ENCODE results near the gene STMN1.

Gene STMN1

DNA sequence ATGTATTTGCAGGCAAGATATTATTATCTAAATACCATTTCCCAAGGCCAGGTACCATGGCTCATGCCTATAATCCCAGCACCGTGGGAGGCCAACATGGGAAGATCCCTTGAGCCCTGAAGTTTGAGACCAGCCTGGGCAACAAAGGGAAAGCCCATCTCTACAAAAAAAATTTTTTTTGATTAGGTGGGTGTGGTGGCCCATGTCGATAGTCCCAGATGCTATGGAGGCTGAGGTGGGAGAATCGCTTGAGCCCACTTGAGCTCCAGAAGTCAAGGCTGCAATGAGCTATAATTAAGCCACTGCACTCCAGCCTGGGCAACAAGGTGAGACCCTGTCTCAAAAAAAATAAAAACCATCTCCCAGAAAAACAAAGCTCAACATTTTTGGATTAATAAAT lies 2.2 kb downstream of the STMN1 start:
- H3K4me2 ChIP-seq (ENCODE audit: low read length), result peak overlapping the region; percentile 26
- H3K18ac ChIP-seq (ENCODE audit: low read length), result no peak overlapping the region
- H3K4ac ChIP-seq (ENCODE audit: low read depth, low read length), result no peak overlapping the region
- no peak overlapping the region for H3K4me3 ChIP-seq (ENCODE audit: low read length)
- H3K9ac ChIP-seq (ENCODE audit: low read length), result peak overlapping the region; percentile 61
- no CpG with 5 or more reads among the region's 3 CpGs for WGBS (ENCODE audit: extremely low coverage, insufficient coverage, low lambda C conversion rate)
- no peaks in the 10 kb centered on the region for H3K27me3 ChIP-seq (ENCODE audit: insufficient read depth, low read length, poor library complexity)
- DNase-seq, result no peak
- H2AK5ac ChIP-seq (ENCODE audit: low read length), result no peak overlapping the region
- peaks cover 3% of the 10 kb centered on the region for H3K4me1 ChIP-seq (ENCODE audit: control insufficient read depth, low read depth, low read length)
- peaks cover 29% of the 10 kb centered on the region for H3K79me2 ChIP-seq (ENCODE audit: control insufficient read depth, insufficient read depth, low read length)
- no peak overlapping the region for H2BK5ac ChIP-seq (ENCODE audit: low read length)
- H3K27ac ChIP-seq (ENCODE audit: low read depth, low read length), result no peak overlapping the region
- H3K23ac ChIP-seq (ENCODE audit: low read length), result no peak overlapping the region
- H4K5ac ChIP-seq (ENCODE audit: low read length), result no peak overlapping the region
- no peak overlapping the region for H4K8ac ChIP-seq (ENCODE audit: low read depth, low read length)
- peak overlapping the region; percentile 28 for H3K56ac ChIP-seq (ENCODE audit: low read length)
- H2BK15ac ChIP-seq (replicated peaks; ENCODE audit: low read depth), result no peak overlapping the region
- peaks cover 17% of the 10 kb centered on the region for H3K79me1 ChIP-seq (ENCODE audit: low read length)
- H2BK120ac ChIP-seq (ENCODE audit: low read depth, low read length), result no peak overlapping the region
- H3K36me3 ChIP-seq (ENCODE audit: control insufficient read depth, insufficient read depth, low read length), result peaks cover 18% of the 10 kb centered on the region

DNA sequence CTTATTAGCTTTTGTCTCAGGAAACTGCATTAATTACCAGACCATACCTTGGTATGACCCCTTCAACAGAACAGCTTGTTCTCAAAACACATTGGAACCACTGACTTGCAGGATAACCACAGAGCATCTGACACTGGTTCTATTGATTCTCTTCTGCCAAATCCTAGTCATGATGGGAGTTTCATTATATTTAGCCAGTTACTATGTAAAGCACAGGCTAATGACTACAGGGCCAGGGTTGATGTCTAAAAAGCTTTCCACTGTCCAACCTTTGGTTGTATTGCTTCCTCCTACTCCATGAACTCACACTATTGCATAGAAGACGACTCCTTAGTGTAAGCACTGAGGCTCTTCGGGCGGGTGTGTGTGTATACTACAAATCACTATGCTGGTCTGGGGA lies 3.8 kb downstream of the STMN1 start:
- WGBS (ENCODE audit: extremely low coverage, insufficient coverage, low lambda C conversion rate), result no CpG with 5 or more reads among the region's 3 CpGs
- no peak overlapping the region for H2BK5ac ChIP-seq (ENCODE audit: low read length)
- peaks cover 18% of the 10 kb centered on the region for H3K36me3 ChIP-seq (ENCODE audit: control insufficient read depth, insufficient read depth, low read length)
- H4K5ac ChIP-seq (ENCODE audit: low read length), result no peak overlapping the region
- H2BK15ac ChIP-seq (replicated peaks; ENCODE audit: low read depth), result no peak overlapping the region
- H3K18ac ChIP-seq (ENCODE audit: low read length), result no peak overlapping the region
- no peak overlapping the region for H3K27ac ChIP-seq (ENCODE audit: low read depth, low read length)
- no peak overlapping the region for H3K9ac ChIP-seq (ENCODE audit: low read length)
- peaks cover 3% of the 10 kb centered on the region for H3K4me1 ChIP-seq (ENCODE audit: control insufficient read depth, low read depth, low read length)
- H3K27me3 ChIP-seq (ENCODE audit: insufficient read depth, low read length, poor library complexity), result no peaks in the 10 kb centered on the region
- no peak overlapping the region for H3K4ac ChIP-seq (ENCODE audit: low read depth, low read length)
- H4K8ac ChIP-seq (ENCODE audit: low read depth, low read length), result no peak overlapping the region
- H2BK120ac ChIP-seq (ENCODE audit: low read depth, low read length), result no peak overlapping the region
- no peak overlapping the region for H3K23ac ChIP-seq (ENCODE audit: low read length)
- H3K4me3 ChIP-seq (ENCODE audit: low read length), result no peak overlapping the region
- DNase-seq, result no peak
- H2AK5ac ChIP-seq (ENCODE audit: low read length), result no peak overlapping the region
- peaks cover 29% of the 10 kb centered on the region for H3K79me2 ChIP-seq (ENCODE audit: control insufficient read depth, insufficient read depth, low read length)
- peaks cover 17% of the 10 kb centered on the region for H3K79me1 ChIP-seq (ENCODE audit: low read length)
- H3K56ac ChIP-seq (ENCODE audit: low read length), result no peak overlapping the region
- no peak overlapping the region for H3K4me2 ChIP-seq (ENCODE audit: low read length)

DNA sequence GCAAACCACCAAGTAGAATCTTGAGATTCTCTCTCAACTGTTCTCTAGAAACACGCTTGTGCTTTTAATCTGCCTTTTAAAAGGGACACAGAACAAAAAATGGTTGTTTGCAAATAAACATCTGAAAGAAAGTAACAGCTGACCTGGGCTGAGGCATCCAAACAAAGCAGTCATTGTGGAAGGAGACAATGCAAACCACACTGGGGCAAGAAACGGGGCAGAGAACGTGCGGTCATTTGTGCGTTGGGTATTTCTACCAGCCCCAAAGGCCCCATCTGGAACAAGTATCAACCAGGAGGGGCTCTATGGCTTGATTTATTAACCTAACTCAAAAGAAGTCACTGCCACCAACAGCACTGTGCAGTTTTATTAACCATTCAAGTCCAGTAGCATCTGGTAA lies 6.0 kb downstream of the STMN1 start:
- no CpG with 5 or more reads among the region's 5 CpGs for WGBS (ENCODE audit: extremely low coverage, insufficient coverage, low lambda C conversion rate)

DNA sequence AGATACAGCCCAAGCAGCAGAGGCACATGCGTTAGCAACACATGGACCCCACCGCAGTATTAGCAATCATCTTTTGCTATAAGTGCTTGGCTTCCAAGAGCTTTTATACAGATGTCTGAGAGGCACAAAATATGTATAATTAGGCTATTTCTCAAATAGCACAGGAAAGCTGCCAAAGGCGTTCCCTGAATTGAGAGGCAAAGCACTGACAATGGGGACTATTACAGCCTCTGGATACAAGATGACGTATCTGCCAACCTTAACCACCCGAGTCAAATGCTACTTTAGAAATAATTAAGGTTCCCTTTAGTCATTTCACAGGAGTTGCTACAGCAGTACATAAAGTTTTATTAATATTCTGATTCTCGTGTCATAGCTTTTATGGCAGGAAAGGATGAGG lies 6.4 kb downstream of the STMN1 start:
- H3K4me2 ChIP-seq (ENCODE audit: low read length), result no peak overlapping the region
- no peak overlapping the region for H3K4me3 ChIP-seq (ENCODE audit: low read length)
- peaks cover 8% of the 10 kb centered on the region for H3K4me1 ChIP-seq (ENCODE audit: control insufficient read depth, low read depth, low read length)
- H2BK15ac ChIP-seq (replicated peaks; ENCODE audit: low read depth), result no peak overlapping the region
- H3K36me3 ChIP-seq (ENCODE audit: control insufficient read depth, insufficient read depth, low read length), result peaks cover 18% of the 10 kb centered on the region
- peaks cover 24% of the 10 kb centered on the region for H3K79me2 ChIP-seq (ENCODE audit: control insufficient read depth, insufficient read depth, low read length)
- no peak overlapping the region for H3K56ac ChIP-seq (ENCODE audit: low read length)
- H3K27ac ChIP-seq (ENCODE audit: low read depth, low read length), result no peak overlapping the region
- DNase-seq, result no peak
- H4K5ac ChIP-seq (ENCODE audit: low read length), result no peak overlapping the region
- H3K27me3 ChIP-seq (ENCODE audit: insufficient read depth, low read length, poor library complexity), result no peaks in the 10 kb centered on the region
- no peak overlapping the region for H2BK5ac ChIP-seq (ENCODE audit: low read length)
- no peak overlapping the region for H2AK5ac ChIP-seq (ENCODE audit: low read length)
- H4K8ac ChIP-seq (ENCODE audit: low read depth, low read length), result no peak overlapping the region
- no peak overlapping the region for H3K9ac ChIP-seq (ENCODE audit: low read length)
- H3K79me1 ChIP-seq (ENCODE audit: low read length), result peaks cover 17% of the 10 kb centered on the region
- no CpG with 5 or more reads among the region's 6 CpGs for WGBS (ENCODE audit: extremely low coverage, insufficient coverage, low lambda C conversion rate)
- no peak overlapping the region for H3K18ac ChIP-seq (ENCODE audit: low read length)
- H3K4ac ChIP-seq (ENCODE audit: low read depth, low read length), result no peak overlapping the region
- no peak overlapping the region for H3K23ac ChIP-seq (ENCODE audit: low read length)
- no peak overlapping the region for H2BK120ac ChIP-seq (ENCODE audit: low read depth, low read length)

More for the DNA sequence above, 6.0 kb downstream of the STMN1 start:
- no peak overlapping the region for H3K56ac ChIP-seq (ENCODE audit: low read length)
- H2AK5ac ChIP-seq (ENCODE audit: low read length), result no peak overlapping the region
- H2BK5ac ChIP-seq (ENCODE audit: low read length), result no peak overlapping the region
- H4K5ac ChIP-seq (ENCODE audit: low read length), result no peak overlapping the region
- peaks cover 18% of the 10 kb centered on the region for H3K36me3 ChIP-seq (ENCODE audit: control insufficient read depth, insufficient read depth, low read length)
- peaks cover 29% of the 10 kb centered on the region for H3K79me2 ChIP-seq (ENCODE audit: control insufficient read depth, insufficient read depth, low read length)
- H3K27ac ChIP-seq (ENCODE audit: low read depth, low read length), result no peak overlapping the region
- no peak overlapping the region for H2BK120ac ChIP-seq (ENCODE audit: low read depth, low read length)
- H4K8ac ChIP-seq (ENCODE audit: low read depth, low read length), result no peak overlapping the region
- DNase-seq, result no peak
- no peak overlapping the region for H3K9ac ChIP-seq (ENCODE audit: low read length)
- H3K18ac ChIP-seq (ENCODE audit: low read length), result no peak overlapping the region
- H3K23ac ChIP-seq (ENCODE audit: low read length), result no peak overlapping the region
- no peak overlapping the region for H3K4me2 ChIP-seq (ENCODE audit: low read length)
- no peak overlapping the region for H2BK15ac ChIP-seq (replicated peaks; ENCODE audit: low read depth)
- H3K4ac ChIP-seq (ENCODE audit: low read depth, low read length), result no peak overlapping the region
- peaks cover 8% of the 10 kb centered on the region for H3K4me1 ChIP-seq (ENCODE audit: control insufficient read depth, low read depth, low read length)
- peaks cover 17% of the 10 kb centered on the region for H3K79me1 ChIP-seq (ENCODE audit: low read length)
- H3K27me3 ChIP-seq (ENCODE audit: insufficient read depth, low read length, poor library complexity), result no peaks in the 10 kb centered on the region
- no peak overlapping the region for H3K4me3 ChIP-seq (ENCODE audit: low read length)

DNA sequence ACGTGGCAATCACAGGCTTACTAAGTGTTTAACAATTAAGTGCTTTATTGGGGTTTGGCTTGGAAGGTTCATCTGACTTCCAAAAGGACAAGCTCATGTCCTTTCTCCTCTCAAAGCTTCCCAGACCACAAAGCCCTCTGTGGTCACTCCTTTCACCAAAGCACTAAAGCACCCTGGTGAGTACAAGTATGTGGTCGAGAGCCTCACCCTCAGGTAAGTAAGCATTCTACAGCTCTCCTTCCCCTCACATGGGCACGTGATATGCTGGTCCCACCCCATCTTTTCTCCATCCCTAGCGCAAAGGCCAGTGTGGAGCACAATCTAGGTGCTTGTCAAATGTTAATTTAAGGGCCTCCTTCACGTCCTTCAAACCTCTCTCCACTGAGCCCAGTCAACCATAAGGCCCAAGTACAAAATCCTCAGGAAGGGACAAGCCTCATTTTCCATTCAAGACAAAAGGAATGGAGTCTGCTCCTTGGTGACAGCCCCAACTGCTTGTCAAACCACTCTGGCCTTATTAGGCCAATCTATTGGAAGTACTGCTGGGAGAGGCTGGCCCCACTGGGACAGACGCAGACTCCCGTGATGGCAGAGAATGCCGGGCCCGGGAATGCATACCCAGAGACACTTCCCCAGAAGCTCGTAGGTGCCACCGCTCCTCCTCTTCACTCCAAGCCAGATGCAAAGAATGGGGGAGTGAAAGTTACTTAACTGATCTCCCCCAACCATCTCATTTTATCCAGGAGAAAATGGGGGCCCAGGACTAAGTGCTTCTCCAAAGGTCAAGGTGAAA lies 7.8 kb downstream of the STMN1 start:
- H3K23ac ChIP-seq (ENCODE audit: low read length), result no peak overlapping the region
- H2BK5ac ChIP-seq (ENCODE audit: low read length), result no peak overlapping the region
- no peak overlapping the region for H2AK5ac ChIP-seq (ENCODE audit: low read length)
- no peak overlapping the region for H2BK15ac ChIP-seq (replicated peaks; ENCODE audit: low read depth)
- peaks cover 17% of the 10 kb centered on the region for H3K79me1 ChIP-seq (ENCODE audit: low read length)
- H3K4ac ChIP-seq (ENCODE audit: low read depth, low read length), result no peak overlapping the region
- no peak overlapping the region for H3K18ac ChIP-seq (ENCODE audit: low read length)
- WGBS (ENCODE audit: extremely low coverage, insufficient coverage, low lambda C conversion rate), result no CpG with 5 or more reads among the region's 11 CpGs
- H3K36me3 ChIP-seq (ENCODE audit: control insufficient read depth, insufficient read depth, low read length), result peaks cover 18% of the 10 kb centered on the region
- no peak overlapping the region for H3K4me3 ChIP-seq (ENCODE audit: low read length)
- no peak overlapping the region for H4K8ac ChIP-seq (ENCODE audit: low read depth, low read length)
- peaks cover 12% of the 10 kb centered on the region for H3K79me2 ChIP-seq (ENCODE audit: control insufficient read depth, insufficient read depth, low read length)
- no peak overlapping the region for H3K4me2 ChIP-seq (ENCODE audit: low read length)
- H3K4me1 ChIP-seq (ENCODE audit: control insufficient read depth, low read depth, low read length), result peaks cover 8% of the 10 kb centered on the region
- no peak overlapping the region for H2BK120ac ChIP-seq (ENCODE audit: low read depth, low read length)
- H3K27ac ChIP-seq (ENCODE audit: low read depth, low read length), result no peak overlapping the region
- H3K27me3 ChIP-seq (ENCODE audit: insufficient read depth, low read length, poor library complexity), result no peaks in the 10 kb centered on the region
- DNase-seq, result no peak
- no peak overlapping the region for H4K5ac ChIP-seq (ENCODE audit: low read length)
- H3K56ac ChIP-seq (ENCODE audit: low read length), result no peak overlapping the region
- H3K9ac ChIP-seq (ENCODE audit: low read length), result no peak overlapping the region

DNA sequence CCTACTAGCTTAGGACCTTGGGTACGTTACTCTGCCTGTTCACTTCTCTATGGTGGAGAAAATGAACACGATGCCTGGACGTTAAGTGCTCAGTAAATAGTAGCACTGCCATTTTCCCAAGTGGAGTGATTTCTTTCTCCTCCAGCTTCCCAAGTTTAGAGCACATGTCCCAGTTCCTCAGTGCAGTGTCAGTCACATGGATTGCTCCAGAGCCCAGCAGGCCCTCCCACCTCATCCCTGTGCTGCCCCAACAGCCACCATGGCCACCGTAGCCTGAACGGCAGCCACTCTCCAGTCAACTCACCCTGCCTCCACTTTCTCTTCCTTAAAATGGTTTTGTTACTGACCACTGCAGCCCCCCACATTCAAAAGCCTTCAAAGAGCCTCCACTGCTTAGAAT lies 8.5 kb downstream of the STMN1 start:
- peaks cover 8% of the 10 kb centered on the region for H3K4me1 ChIP-seq (ENCODE audit: control insufficient read depth, low read depth, low read length)
- H3K4me2 ChIP-seq (ENCODE audit: low read length), result no peak overlapping the region
- DNase-seq, result no peak
- H2AK5ac ChIP-seq (ENCODE audit: low read length), result no peak overlapping the region
- no peak overlapping the region for H3K27ac ChIP-seq (ENCODE audit: low read depth, low read length)
- H3K79me1 ChIP-seq (ENCODE audit: low read length), result peaks cover 14% of the 10 kb centered on the region
- no peak overlapping the region for H2BK5ac ChIP-seq (ENCODE audit: low read length)
- H3K18ac ChIP-seq (ENCODE audit: low read length), result no peak overlapping the region
- no peak overlapping the region for H4K5ac ChIP-seq (ENCODE audit: low read length)
- H4K8ac ChIP-seq (ENCODE audit: low read depth, low read length), result no peak overlapping the region
- H3K4me3 ChIP-seq (ENCODE audit: low read length), result no peak overlapping the region
- no peak overlapping the region for H3K4ac ChIP-seq (ENCODE audit: low read depth, low read length)
- no peak overlapping the region for H2BK15ac ChIP-seq (replicated peaks; ENCODE audit: low read depth)
- no peak overlapping the region for H3K9ac ChIP-seq (ENCODE audit: low read length)
- H3K56ac ChIP-seq (ENCODE audit: low read length), result no peak overlapping the region
- no CpG with 5 or more reads among the region's 5 CpGs for WGBS (ENCODE audit: extremely low coverage, insufficient coverage, low lambda C conversion rate)
- H3K27me3 ChIP-seq (ENCODE audit: insufficient read depth, low read length, poor library complexity), result no peaks in the 10 kb centered on the region
- peaks cover 8% of the 10 kb centered on the region for H3K79me2 ChIP-seq (ENCODE audit: control insufficient read depth, insufficient read depth, low read length)
- peaks cover 18% of the 10 kb centered on the region for H3K36me3 ChIP-seq (ENCODE audit: control insufficient read depth, insufficient read depth, low read length)
- no peak overlapping the region for H2BK120ac ChIP-seq (ENCODE audit: low read depth, low read length)
- H3K23ac ChIP-seq (ENCODE audit: low read length), result no peak overlapping the region

Measured in mesendoderm (in vitro differentiated cells).